HG02981 (cell line): ENCODE data around the gene MARCHF7.

Experiments used
- ATAC-seq: cut with Tn5 transposase; IDR thresholded peaks from one replicate; pipeline ENCODE4 v1.9.1; 2021; ENCODE audit warnings: mild to moderate bottlenecking, moderate library complexity; ENCODE audit not compliant: unreplicated experiment

Gene MARCHF7

GRCh38 chr2:159760326-159760725, 48.0 kb downstream of the MARCHF7 start:
- ATAC-seq = no peak

GRCh38 chr2:159762075-159762474, 49.8 kb downstream of the MARCHF7 start:
- ATAC-seq = no peak
